ENCODE results near the gene AGMAT. TPM values are rescaled to one million over a fixed set of nuclear protein-coding genes. Genes with fewer than 3 reads are reported as not detected.
A peak's percentile ranks its signal among the peaks of the same experiment; 100 is the strongest.

Gene AGMAT
- total and polyA plus RNA-seq, 9 of the 15 experiments (the other 6 are each of a cell fraction or from before 2014, with no cell fraction given): not detected

DNA sequence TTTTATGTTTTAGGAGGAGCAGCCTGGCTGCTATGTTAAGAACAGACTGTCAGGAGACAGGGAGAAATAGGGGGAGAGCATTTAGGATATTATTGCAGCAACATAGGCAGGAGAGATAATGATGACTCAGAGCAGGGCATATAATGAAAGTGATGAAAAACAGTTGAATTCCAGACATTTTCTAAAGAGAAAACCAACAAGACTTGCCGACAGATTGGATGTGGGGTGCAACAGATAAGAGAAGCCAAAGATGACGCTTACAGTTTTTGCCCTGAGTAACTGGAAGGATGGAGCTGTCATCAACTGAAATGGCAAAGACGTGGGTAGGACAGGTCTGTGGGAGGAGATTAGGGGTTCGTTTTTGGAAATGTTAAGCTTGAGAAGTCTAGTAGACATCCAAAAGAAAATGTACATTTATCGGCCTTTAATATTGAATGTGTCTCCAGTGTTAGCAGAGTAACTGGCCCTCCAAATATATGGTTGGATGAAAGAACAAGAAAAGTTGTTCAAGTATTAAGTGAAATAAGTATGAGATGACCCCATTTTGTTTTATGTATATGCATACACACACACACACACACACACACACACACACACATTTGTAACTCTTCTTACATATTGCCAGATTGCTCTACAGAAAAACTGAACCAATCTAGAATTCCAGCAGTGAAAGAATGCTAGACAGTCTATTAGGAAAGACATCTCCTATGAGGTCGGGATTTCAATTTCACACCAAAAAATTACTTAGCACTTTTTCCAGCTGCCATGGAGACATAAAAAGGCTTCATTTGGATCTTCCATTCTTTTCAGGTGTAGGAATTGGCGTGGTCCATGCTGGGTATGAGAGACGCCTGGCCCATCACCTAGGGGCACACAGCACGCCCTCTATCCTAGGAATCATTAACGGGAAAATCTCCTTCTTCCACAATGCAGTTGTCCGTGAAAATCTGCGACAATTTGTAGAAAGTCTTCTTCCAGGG is 41.0 kb downstream of the AGMAT start (continued):
- TF ChIP-seq ZNF551 (CRISPR knock-in tag; IDR thresholded peaks at IDR 0.05) (no peak), GTF2E2 (tag; IDR thresholded peaks at IDR 0.05) (no peak; the same call in 1 of the 2 replicates), ZNF143 (CRISPR knock-in tag; IDR thresholded peaks at IDR 0.05) (no peak), LCOR (CRISPR knock-in tag; IDR thresholded peaks at IDR 0.05) (peak; percentile 98; the same call in 1 of the 2 replicates), TEAD4 (IDR thresholded peaks at IDR 0.05; ENCODE audit: low read length) (peak; percentile 99), TEAD4 (CRISPR knock-in tag; IDR thresholded peaks at IDR 0.05; ENCODE audit: borderline replicate concordance) (no peak), ELF2 (CRISPR knock-in tag; IDR thresholded peaks at IDR 0.05) (no peak), CCNT2 (IDR thresholded peaks at IDR 0.05; ENCODE audit: borderline replicate concordance, extremely low read depth, insufficient read length, low read depth, low read length) (peak; percentile 97), CC2D1A (IDR thresholded peaks at IDR 0.05) (peak; percentile 93), SMAD3 (CRISPR knock-in tag; conservative IDR thresholded peaks at IDR 0.05) (peak; percentile 58; the same call in 1 of the 2 replicates), SMAD4 (CRISPR knock-in tag; conservative IDR thresholded peaks at IDR 0.05) (peak; percentile 96), GATAD2A (IDR thresholded peaks at IDR 0.05) (peak; percentile 85; the same call in 1 of the 2 replicates), SMARCA5 (IDR thresholded peaks at IDR 0.05) (peak; percentile 45; the same call in 1 of the 2 replicates), ZNF57 (CRISPR knock-in tag; IDR thresholded peaks at IDR 0.05) (no peak), FIP1L1 (IDR thresholded peaks at IDR 0.05; ENCODE audit: low read depth, low read length, poor library complexity, severe bottlenecking) (no peak), TARDBP (IDR thresholded peaks at IDR 0.05) (peak; percentile 67; the same call in 1 of the 2 replicates), HLTF (IDR thresholded peaks at IDR 0.05) (peak; percentile 38; the same call in 1 of the 2 replicates), BCOR (IDR thresholded peaks at IDR 0.05) (peak; percentile 84; the same call in 1 of the 2 replicates), RFX1 (IDR thresholded peaks at IDR 0.05) (peak; percentile 32; the same call in 1 of the 2 replicates)
- TF ChIP-seq, protein P1, sequence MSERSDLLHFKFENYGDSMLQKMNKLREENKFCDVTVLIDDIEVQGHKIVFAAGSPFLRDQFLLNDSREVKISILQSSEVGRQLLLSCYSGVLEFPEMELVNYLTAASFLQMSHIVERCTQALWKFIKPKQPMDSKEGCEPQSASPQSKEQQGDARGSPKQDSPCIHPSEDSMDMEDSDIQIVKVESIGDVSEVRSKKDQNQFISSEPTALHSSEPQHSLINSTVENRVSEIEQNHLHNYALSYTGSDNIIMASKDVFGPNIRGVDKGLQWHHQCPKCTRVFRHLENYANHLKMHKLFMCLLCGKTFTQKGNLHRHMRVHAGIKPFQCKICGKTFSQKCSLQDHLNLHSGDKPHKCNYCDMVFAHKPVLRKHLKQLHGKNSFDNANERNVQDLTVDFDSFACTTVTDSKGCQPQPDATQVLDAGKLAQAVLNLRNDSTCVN (CRISPR knock-in tag; IDR thresholded peaks at IDR 0.05): no peak
- TF ChIP-seq, protein P2, sequence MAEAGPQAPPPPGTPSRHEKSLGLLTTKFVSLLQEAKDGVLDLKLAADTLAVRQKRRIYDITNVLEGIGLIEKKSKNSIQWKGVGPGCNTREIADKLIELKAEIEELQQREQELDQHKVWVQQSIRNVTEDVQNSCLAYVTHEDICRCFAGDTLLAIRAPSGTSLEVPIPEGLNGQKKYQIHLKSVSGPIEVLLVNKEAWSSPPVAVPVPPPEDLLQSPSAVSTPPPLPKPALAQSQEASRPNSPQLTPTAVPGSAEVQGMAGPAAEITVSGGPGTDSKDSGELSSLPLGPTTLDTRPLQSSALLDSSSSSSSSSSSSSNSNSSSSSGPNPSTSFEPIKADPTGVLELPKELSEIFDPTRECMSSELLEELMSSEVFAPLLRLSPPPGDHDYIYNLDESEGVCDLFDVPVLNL (CRISPR knock-in tag; IDR thresholded peaks at IDR 0.05; ENCODE audit: low read depth): no peak
- TF ChIP-seq, protein P3, sequence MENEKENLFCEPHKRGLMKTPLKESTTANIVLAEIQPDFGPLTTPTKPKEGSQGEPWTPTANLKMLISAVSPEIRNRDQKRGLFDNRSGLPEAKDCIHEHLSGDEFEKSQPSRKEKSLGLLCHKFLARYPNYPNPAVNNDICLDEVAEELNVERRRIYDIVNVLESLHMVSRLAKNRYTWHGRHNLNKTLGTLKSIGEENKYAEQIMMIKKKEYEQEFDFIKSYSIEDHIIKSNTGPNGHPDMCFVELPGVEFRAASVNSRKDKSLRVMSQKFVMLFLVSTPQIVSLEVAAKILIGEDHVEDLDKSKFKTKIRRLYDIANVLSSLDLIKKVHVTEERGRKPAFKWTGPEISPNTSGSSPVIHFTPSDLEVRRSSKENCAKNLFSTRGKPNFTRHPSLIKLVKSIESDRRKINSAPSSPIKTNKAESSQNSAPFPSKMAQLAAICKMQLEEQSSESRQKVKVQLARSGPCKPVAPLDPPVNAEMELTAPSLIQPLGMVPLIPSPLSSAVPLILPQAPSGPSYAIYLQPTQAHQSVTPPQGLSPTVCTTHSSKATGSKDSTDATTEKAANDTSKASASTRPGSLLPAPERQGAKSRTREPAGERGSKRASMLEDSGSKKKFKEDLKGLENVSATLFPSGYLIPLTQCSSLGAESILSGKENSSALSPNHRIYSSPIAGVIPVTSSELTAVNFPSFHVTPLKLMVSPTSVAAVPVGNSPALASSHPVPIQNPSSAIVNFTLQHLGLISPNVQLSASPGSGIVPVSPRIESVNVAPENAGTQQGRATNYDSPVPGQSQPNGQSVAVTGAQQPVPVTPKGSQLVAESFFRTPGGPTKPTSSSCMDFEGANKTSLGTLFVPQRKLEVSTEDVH (IDR thresholded peaks at IDR 0.05; ENCODE audit: low read depth, partially characterized antibody): peak; percentile 44
- TF ChIP-seq, protein P4, sequence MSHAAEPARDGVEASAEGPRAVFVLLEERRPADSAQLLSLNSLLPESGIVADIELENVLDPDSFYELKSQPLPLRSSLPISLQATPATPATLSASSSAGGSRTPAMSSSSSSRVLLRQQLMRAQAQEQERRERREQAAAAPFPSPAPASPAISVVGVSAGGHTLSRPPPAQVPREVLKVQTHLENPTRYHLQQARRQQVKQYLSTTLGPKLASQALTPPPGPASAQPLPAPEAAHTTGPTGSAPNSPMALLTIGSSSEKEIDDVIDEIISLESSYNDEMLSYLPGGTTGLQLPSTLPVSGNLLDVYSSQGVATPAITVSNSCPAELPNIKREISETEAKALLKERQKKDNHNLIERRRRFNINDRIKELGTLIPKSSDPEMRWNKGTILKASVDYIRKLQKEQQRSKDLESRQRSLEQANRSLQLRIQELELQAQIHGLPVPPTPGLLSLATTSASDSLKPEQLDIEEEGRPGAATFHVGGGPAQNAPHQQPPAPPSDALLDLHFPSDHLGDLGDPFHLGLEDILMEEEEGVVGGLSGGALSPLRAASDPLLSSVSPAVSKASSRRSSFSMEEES (CRISPR knock-in tag; IDR thresholded peaks at IDR 0.05): no peak

Data from K562 (cell line).